NT2/D1 (cell line): ENCODE measurements around the gene ZBTB20.

Experiments used
- DNase-seq: peaks from one replicate; pipeline ENCODE4 v3.0.0-alpha.2; 2011; ENCODE audit warnings: low read depth, low spot score
- H3K27me3 ChIP-seq: 2 replicates; pipeline ENCODE4 v1.6.0; 2011; ENCODE audit warnings: mild to moderate bottlenecking; ENCODE audit not compliant: insufficient read length, insufficient read depth
- H3K36me3 ChIP-seq: 2 replicates; pipeline ENCODE4 v1.6.1; 2011; ENCODE audit warnings: mild to moderate bottlenecking, low read length, mixed read lengths; ENCODE audit not compliant: insufficient read depth, insufficient read length
- H3K4me1 ChIP-seq: 2 replicates; pipeline ENCODE4 v1.5.1; 2011; ENCODE audit not compliant: insufficient read depth, insufficient read length
- H3K4me3 ChIP-seq: 2 replicates; pipeline ENCODE4 v1.5.1; 2011; ENCODE audit warnings: low read depth; ENCODE audit not compliant: insufficient read length
- H3K9ac ChIP-seq: 2 replicates; pipeline ENCODE4 v1.6.0; 2011; ENCODE audit warnings: low read depth; ENCODE audit not compliant: insufficient read length
- H3K9me3 ChIP-seq: 2 replicates; pipeline ENCODE4 v1.5.1; 2011; ENCODE audit warnings: mild to moderate bottlenecking, low read length; ENCODE audit not compliant: insufficient read depth
- SUZ12 ChIP-seq: IDR thresholded peaks from 2 replicates; pipeline ENCODE4 v1.6.1; 2011; ENCODE audit not compliant: insufficient read length, insufficient read depth; ENCODE audit errors: extremely low read depth
- YY1 ChIP-seq: IDR thresholded peaks from 2 replicates; pipeline ENCODE4 v1.6.1; 2011; ENCODE audit not compliant: insufficient read length, insufficient read depth
- ZNF274 ChIP-seq: IDR thresholded peaks from 2 replicates; pipeline ENCODE4 v1.6.1; 2011; ENCODE audit warnings: mild to moderate bottlenecking, low read depth, low read length

ZBTB20 gene

GRCh38 chr3:114886905-114887304 is 260.2 kb downstream of the ZBTB20 start:
- Histone ChIP-seq H3K4me3 (no peak overlapping the region), H3K9me3 (no peaks in the 10 kb centered on the region), H3K36me3 (no peaks in the 10 kb centered on the region), H3K27me3 (no peaks in the 10 kb centered on the region), H3K4me1 (no peaks in the 10 kb centered on the region), H3K9ac (no peak overlapping the region)
- DNase-seq: no peak
- TF ChIP-seq ZNF274: no peak
- no peak for TF ChIP-seq SUZ12
- no peak for TF ChIP-seq YY1

DNA sequence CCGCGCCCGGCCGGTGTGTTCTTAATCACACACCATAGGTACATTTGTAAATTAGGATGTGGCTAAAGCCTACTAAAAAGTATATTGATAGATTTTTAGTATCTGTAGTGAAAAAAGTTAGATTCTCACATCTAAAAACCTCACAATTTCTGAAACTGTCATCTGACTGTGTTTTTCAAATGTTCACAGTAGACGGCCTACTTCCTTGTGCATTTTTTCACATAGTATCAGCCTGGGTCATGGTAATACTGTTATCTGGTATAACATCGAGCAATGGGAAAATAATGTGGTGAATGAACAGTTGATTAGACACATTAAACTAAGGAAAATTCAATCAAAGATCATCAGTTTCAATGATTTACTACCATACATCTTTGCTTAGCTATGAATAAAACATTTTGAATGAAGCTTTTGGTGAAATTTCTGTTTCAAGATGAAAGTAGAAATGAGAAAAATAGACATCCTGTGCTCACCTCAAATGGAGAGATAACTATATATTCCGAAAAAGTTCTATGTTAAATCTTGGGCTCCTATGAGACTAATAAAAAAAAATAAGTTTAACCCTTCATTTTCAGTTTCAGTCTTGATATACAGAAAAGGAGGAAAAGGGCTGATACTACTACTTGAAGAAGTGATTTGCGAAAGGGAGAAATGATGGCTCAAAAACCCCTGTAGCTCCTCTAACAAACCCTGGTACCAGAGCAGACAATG is 262.7 kb downstream of the ZBTB20 start:
- Histone ChIP-seq H3K4me3 (no peak overlapping the region), H3K27me3 (no peaks in the 10 kb centered on the region), H3K4me1 (no peaks in the 10 kb centered on the region), H3K9me3 (no peaks in the 10 kb centered on the region), H3K36me3 (no peaks in the 10 kb centered on the region), H3K9ac (no peak overlapping the region)
- DNase-seq: no peak
- TF ChIP-seq SUZ12: no peak
- no peak for TF ChIP-seq YY1
- no peak for TF ChIP-seq ZNF274

- no peak for DNase-seq
- H3K4me3 ChIP-seq: no peak overlapping the region
- H3K9me3 ChIP-seq: no peaks in the 10 kb centered on the region
- H3K27me3 ChIP-seq: no peaks in the 10 kb centered on the region
- no peaks in the 10 kb centered on the region for H3K4me1 ChIP-seq
- TF ChIP-seq SUZ12 (no peak), YY1 (no peak), ZNF274 (no peak)
- no peak overlapping the region for H3K9ac ChIP-seq
- H3K36me3 ChIP-seq: no peaks in the 10 kb centered on the region
These were observed 267.0 kb downstream of the ZBTB20 start for GRCh38 chr3:114880078-114880477.

- H3K9ac ChIP-seq: no peak overlapping the region
- TF ChIP-seq ZNF274: no peak
- no peak for TF ChIP-seq YY1
- no peak for TF ChIP-seq SUZ12
- DNase-seq: no peak
- no peaks in the 10 kb centered on the region for H3K4me1 ChIP-seq
- H3K36me3 ChIP-seq: no peaks in the 10 kb centered on the region
- no peak overlapping the region for H3K4me3 ChIP-seq
- H3K27me3 ChIP-seq: no peaks in the 10 kb centered on the region
- H3K9me3 ChIP-seq: no peaks in the 10 kb centered on the region
These were observed 267.7 kb downstream of the ZBTB20 start for GRCh38 chr3:114879059-114880031.

DNA sequence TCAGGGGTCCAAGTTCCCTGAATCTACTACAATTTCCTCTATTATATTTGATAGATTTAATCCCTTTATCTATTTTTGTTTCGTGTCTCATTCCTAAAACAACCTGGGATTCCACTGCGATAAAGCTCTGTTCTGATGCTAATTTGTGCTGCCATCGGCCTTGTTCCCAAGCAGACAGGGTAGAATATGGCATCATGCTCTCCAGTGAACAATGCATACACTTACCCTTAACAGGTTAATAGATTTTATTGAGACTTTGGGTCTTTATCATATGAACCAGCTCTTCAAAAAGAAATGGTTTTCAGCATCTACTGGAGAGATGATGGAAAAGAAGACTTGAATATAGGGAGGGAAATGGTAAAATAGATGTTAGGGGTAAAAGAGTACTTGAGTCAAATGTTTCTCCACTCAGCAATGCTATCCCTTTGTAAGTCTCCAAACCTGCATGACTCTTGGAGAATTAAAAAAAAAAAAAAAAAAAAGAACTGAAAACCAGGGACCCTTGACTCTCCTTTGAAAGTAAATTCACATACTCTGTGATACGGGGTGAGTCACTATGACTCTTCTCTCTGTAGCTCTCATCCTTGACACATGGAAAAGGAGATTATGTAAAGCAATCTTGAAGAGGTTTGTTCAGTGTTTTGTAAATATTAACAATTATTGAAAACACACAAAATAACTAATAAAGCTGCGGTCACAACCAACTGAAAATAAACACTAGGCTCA is 268.8 kb downstream of the ZBTB20 start:
- no peak for DNase-seq
- Histone ChIP-seq H3K4me1 (no peaks in the 10 kb centered on the region), H3K27me3 (no peaks in the 10 kb centered on the region), H3K4me3 (no peak overlapping the region), H3K9ac (no peak overlapping the region), H3K36me3 (no peaks in the 10 kb centered on the region), H3K9me3 (no peaks in the 10 kb centered on the region)
- TF ChIP-seq YY1: no peak

- no peaks in the 10 kb centered on the region for H3K36me3 ChIP-seq
- no peaks in the 10 kb centered on the region for H3K27me3 ChIP-seq
- H3K9ac ChIP-seq: no peak overlapping the region
- no peaks in the 10 kb centered on the region for H3K4me1 ChIP-seq
- DNase-seq: no peak
- H3K4me3 ChIP-seq: no peak overlapping the region
- TF ChIP-seq YY1: no peak
- no peak for TF ChIP-seq ZNF274
- TF ChIP-seq SUZ12: no peak
- no peaks in the 10 kb centered on the region for H3K9me3 ChIP-seq
These were observed 269.5 kb downstream of the ZBTB20 start for GRCh38 chr3:114877378-114878113.
